Measurements from ENCODE around the gene LRRIQ1. TPM values are rescaled to one million over a fixed set of nuclear protein-coding genes. Genes with fewer than 3 reads are reported as not detected.

The LRRIQ1 gene
- total and polyA plus RNA-seq, 2 of the 8 experiments (the other 6 are each of a cell fraction or from before 2014, with no cell fraction given) = 0.24 to 0.76 TPM

DNA sequence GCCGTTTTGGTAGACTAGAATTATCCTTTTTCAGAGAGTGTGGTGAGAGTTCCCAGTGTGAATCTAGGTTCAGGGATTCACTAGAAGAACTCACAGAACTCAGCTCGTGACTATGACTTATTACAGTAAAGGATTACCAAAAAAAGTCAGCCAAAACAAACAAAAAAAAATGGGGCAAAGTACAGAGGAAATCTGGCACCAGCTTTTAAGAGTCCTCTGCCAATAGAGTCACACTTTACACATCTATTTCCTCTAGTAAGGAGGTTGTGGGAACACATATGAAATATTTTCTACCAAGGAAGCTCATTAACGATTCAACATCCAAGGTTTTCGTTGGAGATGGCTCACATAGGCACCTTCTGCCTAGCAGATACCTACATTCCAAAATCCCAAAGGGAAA lies 28.3 kb upstream of the LRRIQ1 start:
- H4K91ac ChIP-seq (replicated peaks; ENCODE audit: insufficient read length, low read length) = no peak overlapping the region
- no peak for DNase-seq (ENCODE audit: low read depth in 1 of 2, low spot score in 2 of 2)
- POLR2A ChIA-PET (ENCODE audit: partially characterized antibody) = no interaction called here
- peaks cover 2 to 8% (median 3%) of the 10 kb centered on the region in 4 experiments; a peak in 6 of 7 replicates for H3K4me1 ChIP-seq (replicated peaks in 1 of 4; ENCODE audit: control insufficient read depth in 3 of 4, insufficient read depth in 4 of 4, low read length in 3 of 4)
- H3K9ac ChIP-seq (replicated peaks in 1 of 4; ENCODE audit: extremely low read depth in 1 of 4, low read depth in 3 of 4, low read length in 3 of 4) = no peak overlapping the region
- no peak overlapping the region for H4K8ac ChIP-seq (ENCODE audit: extremely low read depth, insufficient read depth, low read length)
- no peak overlapping the region for H2BK15ac ChIP-seq (ENCODE audit: low read length)
- no peak overlapping the region for H3K27ac ChIP-seq (ENCODE audit: low read depth, low read length)
- no peak overlapping the region for H2AK5ac ChIP-seq (ENCODE audit: low read depth, low read length)
- no peak for FAIRE-seq
- no peak overlapping the region for H3K56ac ChIP-seq (replicated peaks; ENCODE audit: insufficient read length, low read depth, low read length)
- H3K9me3 ChIP-seq (ENCODE audit: insufficient read depth in 2 of 2, low read depth in 1 of 2, low read length in 1 of 2) = no peaks in the 10 kb centered on the region
- no peak overlapping the region for H2AFZ ChIP-seq (ENCODE audit: low read length)
- no peak overlapping the region for H4K5ac ChIP-seq (ENCODE audit: insufficient read length, low read depth, low read length)
- no peaks in the 10 kb centered on the region for H3K23me2 ChIP-seq (ENCODE audit: low read depth, low read length)
- no peaks in the 10 kb centered on the region for H3K27me3 ChIP-seq (replicated peaks in 1 of 4; ENCODE audit: control insufficient read depth in 3 of 4, extremely low read depth in 1 of 4, insufficient read depth in 3 of 4, low read length in 3 of 4)
- H3K14ac ChIP-seq (ENCODE audit: insufficient read length) = no peak overlapping the region
- H4K20me1 ChIP-seq (replicated peaks in 1 of 2; ENCODE audit: control insufficient read depth in 1 of 2, insufficient read depth in 2 of 2, low read length in 2 of 2) = no peaks in the 10 kb centered on the region
- no peak overlapping the region for H3K23ac ChIP-seq (ENCODE audit: insufficient read length)
- no peak overlapping the region for H3K18ac ChIP-seq (ENCODE audit: extremely low read depth, low read length)
- H2BK12ac ChIP-seq (ENCODE audit: low read depth, low read length) = no peak overlapping the region
- CTCF ChIA-PET (ENCODE audit: partially characterized antibody) = interaction anchor here (1.3 kb wide), 1 partner anchor 21 kb away, joined by 6 read pairs; no protein-coding TSS in a partner anchor
- no peak overlapping the region for H2BK5ac ChIP-seq (ENCODE audit: low read depth, low read length)
- no peaks in the 10 kb centered on the region for H3K79me1 ChIP-seq (ENCODE audit: low read depth, low read length)
- no peak overlapping the region for H3K4ac ChIP-seq (replicated peaks; ENCODE audit: insufficient read length, low read depth, low read length)
- no peak overlapping the region for H2BK20ac ChIP-seq (ENCODE audit: low read length)
- no peak overlapping the region for H3K4me2 ChIP-seq (ENCODE audit: insufficient read depth in 1 of 2, low read depth in 2 of 2, low read length in 2 of 2)
- 89% methylated on average over 4 of the region's 4 CpGs; no CpG with 5 or more reads in 1 of the 2 experiments for WGBS, 2 experiments (ENCODE audit: extremely low coverage in 1 of 2, insufficient coverage in 1 of 2, insufficient read length in 1 of 2, insufficient replicate concordance in 2 of 2, low coverage in 1 of 2, low lambda C conversion rate in 2 of 2, missing lambda C conversion rate in 1 of 2)
- no peaks in the 10 kb centered on the region for H3K79me2 ChIP-seq (ENCODE audit: control insufficient read depth in 1 of 2, insufficient read depth in 2 of 2, low read length in 2 of 2)
- no peak overlapping the region for H3K4me3 ChIP-seq (ENCODE audit: extremely low read depth in 1 of 4, insufficient read depth in 2 of 4, low read depth in 3 of 4, low read length in 4 of 4)
- no peak overlapping the region for H2BK120ac ChIP-seq (replicated peaks; ENCODE audit: low read depth, low read length)
- no peaks in the 10 kb centered on the region for H3K36me3 ChIP-seq (ENCODE audit: control insufficient read depth in 2 of 4, insufficient read depth in 4 of 4, low read length in 3 of 4)
- TF ChIP-seq NANOG (IDR thresholded peaks at IDR 0.05; ENCODE audit: insufficient read depth, low read depth, low read length, poor library complexity, severe bottlenecking) (no peak), TBP (IDR thresholded peaks at IDR 0.05; ENCODE audit: low read depth, low read length) (no peak), RXRA (IDR thresholded peaks at IDR 0.05; ENCODE audit: insufficient read depth, low read depth, low read length) (no peak), EZH2 (IDR thresholded peaks at IDR 0.05; ENCODE audit: low read depth, low read length, severe bottlenecking) (no peak), SAP30 (IDR thresholded peaks at IDR 0.05; ENCODE audit: insufficient read depth, insufficient replicate concordance, low read length) (no peak), SRF (IDR thresholded peaks at IDR 0.05; ENCODE audit: low read depth, low read length) (no peak), TCF12 (IDR thresholded peaks at IDR 0.05; ENCODE audit: low read depth, low read length) (no peak), EP300 (IDR thresholded peaks at IDR 0.05; ENCODE audit: borderline replicate concordance in 1 of 2, low read depth in 2 of 2, low read length in 2 of 2) (no peak), TAF7 (optimal IDR thresholded peaks at IDR 0.05; ENCODE audit: borderline replicate concordance, low read depth, low read length) (no peak), SIRT6 (IDR thresholded peaks at IDR 0.05; ENCODE audit: low read length) (no peak), TEAD4 (IDR thresholded peaks at IDR 0.05; ENCODE audit: low read depth, low read length) (no peak), CHD1 (IDR thresholded peaks at IDR 0.05; ENCODE audit: low read depth, low read length) (no peak), SIN3A (conservative IDR thresholded peaks at IDR 0.05 in 1 of 2, IDR thresholded peaks at IDR 0.05 in 1 of 2; ENCODE audit: low read depth in 1 of 2, low read length in 2 of 2) (no peak), NRF1 (IDR thresholded peaks at IDR 0.05; ENCODE audit: low read depth, low read length) (no peak)

Data from H1 (cell line).